Mesenchymal stem cell (in vitro differentiated cells and primary cell): ENCODE results near the gene TTI1.

Experiments used
- DNase-seq: peaks from one replicate; pipeline ENCODE4 v3.0.0-alpha.2; 2013
- H2AFZ ChIP-seq: one replicate; pipeline ENCODE4 v1.6.1; 2013; ENCODE audit warnings: low read depth, mild to moderate bottlenecking, control low read depth, inconsistent platforms, low read length, moderate library complexity
- H2AK5ac ChIP-seq: 2 replicates; pipeline ENCODE4 v1.6.1; 2013; ENCODE audit warnings: low read length, moderate library complexity, mild to moderate bottlenecking, inconsistent platforms; ENCODE audit not compliant: severe bottlenecking
- H2BK120ac ChIP-seq: one replicate; pipeline ENCODE4 v1.6.1; 2013; ENCODE audit warnings: low read depth, mild to moderate bottlenecking, inconsistent platforms, low read length, moderate library complexity
- H2BK12ac ChIP-seq, 2 experiments: one replicate each; pipeline ENCODE4 v1.6.1; 2013; ENCODE audit warnings: inconsistent platforms in 2 of 2, low read length in 2 of 2, mild to moderate bottlenecking in 2 of 2, moderate library complexity in 2 of 2, control low read depth in 1 of 2
- H2BK15ac ChIP-seq: one replicate; pipeline ENCODE4 v1.6.1; 2013; ENCODE audit warnings: mild to moderate bottlenecking, low read depth, inconsistent platforms; ENCODE audit not compliant: poor library complexity, severe bottlenecking
- H2BK5ac ChIP-seq: 2 replicates; pipeline ENCODE4 v1.6.1; 2013; ENCODE audit warnings: low read depth, mild to moderate bottlenecking, low read length, control low read depth, inconsistent platforms; ENCODE audit not compliant: poor library complexity, severe bottlenecking
- H3K14ac ChIP-seq, 2 experiments: one replicate each; pipeline ENCODE4 v1.6.1; 2013; ENCODE audit warnings: inconsistent platforms in 2 of 2, low read length in 2 of 2, control low read depth in 1 of 2, mild to moderate bottlenecking in 1 of 2, moderate library complexity in 1 of 2
- H3K18ac ChIP-seq, 2 experiments: one replicate each; pipeline ENCODE4 v1.6.1; 2013; ENCODE audit warnings: inconsistent platforms in 2 of 2, low read length in 2 of 2, control low read depth in 1 of 2, low read depth in 1 of 2, mild to moderate bottlenecking in 1 of 2
- H3K23ac ChIP-seq, 2 experiments: one replicate each; pipeline ENCODE4 v1.6.1; 2013; ENCODE audit warnings: inconsistent platforms in 2 of 2, low read length in 2 of 2, mild to moderate bottlenecking in 2 of 2, moderate library complexity in 2 of 2, control low read depth in 1 of 2
- H3K27ac ChIP-seq: 2 replicates; pipeline ENCODE4 v1.5.1; 2013; ENCODE audit warnings: mild to moderate bottlenecking, moderate library complexity, low read length, control low read depth, inconsistent platforms; ENCODE audit not compliant: poor library complexity, severe bottlenecking
- H3K27me3 ChIP-seq, 2 experiments: 2 replicates each; pipeline versions ENCODE4 v1.6.1 to v1.7.0; 2013; ENCODE audit warnings: low read length in 2 of 2, mild to moderate bottlenecking in 2 of 2, moderate library complexity in 2 of 2, control low read depth in 1 of 2, inconsistent platforms in 1 of 2; ENCODE audit not compliant: control insufficient read depth in 1 of 2, insufficient read depth in 1 of 2
- H3K36me3 ChIP-seq, 2 experiments: 2 replicates each; pipeline versions ENCODE4 v1.6.1 to v1.7.0; 2013; ENCODE audit warnings: low read length in 2 of 2, control low read depth in 1 of 2, inconsistent platforms in 1 of 2, low read depth in 1 of 2, mild to moderate bottlenecking in 1 of 2; ENCODE audit not compliant: insufficient read depth in 2 of 2, control insufficient read depth in 1 of 2
- H3K4ac ChIP-seq, 2 experiments: one replicate each; pipeline ENCODE4 v1.6.1; 2013; ENCODE audit warnings: inconsistent platforms in 2 of 2, low read length in 2 of 2, mild to moderate bottlenecking in 2 of 2, moderate library complexity in 2 of 2, control low read depth in 1 of 2, low read depth in 1 of 2
- H3K4me1 ChIP-seq: 2 replicates; pipeline ENCODE4 v1.6.1; 2013; ENCODE audit warnings: low read depth, low read length, control low read depth; ENCODE audit not compliant: control insufficient read depth, insufficient read depth
- H3K4me2 ChIP-seq: 2 replicates; pipeline ENCODE4 v1.6.1; 2013; ENCODE audit warnings: low read length, mild to moderate bottlenecking, inconsistent platforms; ENCODE audit not compliant: poor library complexity, severe bottlenecking
- H3K4me3 ChIP-seq, 2 experiments: 2 replicates each; pipeline versions ENCODE4 v1.5.1 to v1.7.0; 2013; ENCODE audit warnings: low read length in 2 of 2, mild to moderate bottlenecking in 2 of 2, control low read depth in 1 of 2, low read depth in 1 of 2; ENCODE audit not compliant: insufficient read depth in 1 of 2
- H3K79me1 ChIP-seq: replicated peaks from 2 replicates; pipeline ENCODE4 v1.6.1; 2013; ENCODE audit warnings: mild to moderate bottlenecking, control low read depth, low read length, inconsistent platforms; ENCODE audit not compliant: poor library complexity, severe bottlenecking
- H3K9ac ChIP-seq: 2 replicates; pipeline ENCODE4 v1.7.0; 2013; ENCODE audit warnings: mild to moderate bottlenecking, low read length, moderate library complexity
- H3K9me3 ChIP-seq: 2 replicates; pipeline ENCODE4 v1.7.0; 2013; ENCODE audit warnings: mild to moderate bottlenecking, low read length; ENCODE audit not compliant: control insufficient read depth
- H4K8ac ChIP-seq: one replicate; pipeline ENCODE4 v1.6.1; 2013; ENCODE audit warnings: inconsistent platforms, mild to moderate bottlenecking, low read length, moderate library complexity
- H4K91ac ChIP-seq: one replicate; pipeline ENCODE4 v1.6.1; 2013; ENCODE audit warnings: mild to moderate bottlenecking, low read length, inconsistent platforms
- WGBS: methylation state at CpG from one replicate; pipeline ENCODE4 v1.1.7; 2013; ENCODE audit warnings: mixed read lengths; 5-methylcytosine and 5-hydroxymethylcytosine counted together

TTI1 gene

GRCh38 chr20:38054647-38055046 lies 21.4 kb upstream of the TTI1 start:
- Histone ChIP-seq H2BK12ac (no peak overlapping the region), H2BK120ac (no peak overlapping the region), H3K27me3 (no peaks in the 10 kb centered on the region), H3K9ac (no peak overlapping the region), H3K4me1 (no peaks in the 10 kb centered on the region), H3K36me3 (peaks cover 0 to 58% of the 10 kb centered on the region in 2 experiments), H2BK15ac (no peak overlapping the region), H2AFZ (no peak overlapping the region), H3K18ac (no peak overlapping the region), H3K23ac (no peak overlapping the region), H3K4me2 (no peak overlapping the region), H3K4ac (no peak overlapping the region), H3K9me3 (no peaks in the 10 kb centered on the region), H3K14ac (no peak overlapping the region), H3K79me1 (peaks cover 16% of the 10 kb centered on the region), H3K27ac (no peak overlapping the region), H2BK5ac (no peak overlapping the region), H4K91ac (no peak overlapping the region), H4K8ac (no peak overlapping the region), H3K4me3 (no peak overlapping the region), H2AK5ac (no peak overlapping the region)
- DNase-seq = no peak
- no CpG with 5 or more reads among the region's 2 CpGs for WGBS

- Histone ChIP-seq H2BK5ac (no peak overlapping the region), H3K9ac (no peak overlapping the region), H3K79me1 (peaks cover 13% of the 10 kb centered on the region), H3K36me3 (peaks cover 3 to 51% of the 10 kb centered on the region in 2 experiments), H3K4me2 (no peak overlapping the region), H3K4ac (no peak overlapping the region), H3K4me3 (no peak overlapping the region), H2BK15ac (no peak overlapping the region), H3K23ac (no peak overlapping the region), H2AK5ac (peak overlapping the region; percentile 56), H2BK120ac (no peak overlapping the region), H3K27ac (no peak overlapping the region), H2BK12ac (no peak overlapping the region), H3K18ac (no peak overlapping the region), H3K14ac (no peak overlapping the region), H3K4me1 (peaks cover 2% of the 10 kb centered on the region), H4K8ac (no peak overlapping the region), H2AFZ (no peak overlapping the region), H3K27me3 (no peaks in the 10 kb centered on the region), H3K9me3 (no peaks in the 10 kb centered on the region), H4K91ac (no peak overlapping the region)
- no peak for DNase-seq
- WGBS = 88% methylated on average over 1 of the region's 2 CpGs
Measured at GRCh38 chr20:38052870-38053269, 19.6 kb upstream of the TTI1 start.

GRCh38 chr20:38050686-38051085 lies 17.4 kb upstream of the TTI1 start:
- no peak overlapping the region for H2BK15ac ChIP-seq
- no peaks in the 10 kb centered on the region for H3K27me3 ChIP-seq
- no peak overlapping the region for H3K4ac ChIP-seq
- peaks cover 3 to 42% of the 10 kb centered on the region in 2 experiments for H3K36me3 ChIP-seq
- peak; percentile 43 for DNase-seq
- no peak overlapping the region for H3K18ac ChIP-seq
- no peak overlapping the region for H2BK120ac ChIP-seq
- H4K91ac ChIP-seq = no peak overlapping the region
- H2AK5ac ChIP-seq = no peak overlapping the region
- no peak overlapping the region for H3K4me2 ChIP-seq
- no peak overlapping the region for H3K14ac ChIP-seq
- peak overlapping the region; percentile 64 for H3K27ac ChIP-seq
- no CpG with 5 or more reads among the region's 1 CpG for WGBS
- no peak overlapping the region for H2BK12ac ChIP-seq
- H3K79me1 ChIP-seq = peaks cover 19% of the 10 kb centered on the region
- H3K4me1 ChIP-seq = peaks cover 2% of the 10 kb centered on the region
- no peak overlapping the region for H3K4me3 ChIP-seq
- no peak overlapping the region for H4K8ac ChIP-seq
- peak overlapping the region; percentile 13 for H3K9ac ChIP-seq
- no peak overlapping the region for H3K23ac ChIP-seq
- no peaks in the 10 kb centered on the region for H3K9me3 ChIP-seq
- no peak overlapping the region for H2AFZ ChIP-seq
- no peak overlapping the region for H2BK5ac ChIP-seq

- no peak overlapping the region for H3K4me3 ChIP-seq
- no peak overlapping the region for H2BK5ac ChIP-seq
- H3K23ac ChIP-seq = no peak overlapping the region
- no peak overlapping the region for H2BK120ac ChIP-seq
- no peak overlapping the region for H3K9ac ChIP-seq
- no peak overlapping the region for H3K4ac ChIP-seq
- no peak overlapping the region for H3K4me2 ChIP-seq
- no peak overlapping the region for H2BK12ac ChIP-seq
- H3K14ac ChIP-seq = no peak overlapping the region
- H3K18ac ChIP-seq = no peak overlapping the region
- peaks cover 2% of the 10 kb centered on the region for H3K4me1 ChIP-seq
- peaks cover 21% of the 10 kb centered on the region for H3K79me1 ChIP-seq
- H2AK5ac ChIP-seq = no peak overlapping the region
- no peak overlapping the region for H2BK15ac ChIP-seq
- no peak overlapping the region for H4K8ac ChIP-seq
- no peak overlapping the region for H2AFZ ChIP-seq
- DNase-seq = peak; percentile 74
- 37% methylated on average over 3 of the region's 3 CpGs for WGBS
- H3K27ac ChIP-seq = peak overlapping the region; percentile 64
- no peaks in the 10 kb centered on the region for H3K27me3 ChIP-seq
- H3K9me3 ChIP-seq = no peaks in the 10 kb centered on the region
- peaks cover 3 to 45% of the 10 kb centered on the region in 2 experiments for H3K36me3 ChIP-seq
- no peak overlapping the region for H4K91ac ChIP-seq
Measured at GRCh38 chr20:38049800-38050199, 16.5 kb upstream of the TTI1 start.
